Measurements from ENCODE around the gene RNF220. TPM values are rescaled to one million over a fixed set of nuclear protein-coding genes. Genes with fewer than 3 reads are reported as not detected.

RNF220 gene
- total RNA-seq, 6 donors from 2014 or later: 77.7 to 114 (median 91.1) TPM

DNA sequence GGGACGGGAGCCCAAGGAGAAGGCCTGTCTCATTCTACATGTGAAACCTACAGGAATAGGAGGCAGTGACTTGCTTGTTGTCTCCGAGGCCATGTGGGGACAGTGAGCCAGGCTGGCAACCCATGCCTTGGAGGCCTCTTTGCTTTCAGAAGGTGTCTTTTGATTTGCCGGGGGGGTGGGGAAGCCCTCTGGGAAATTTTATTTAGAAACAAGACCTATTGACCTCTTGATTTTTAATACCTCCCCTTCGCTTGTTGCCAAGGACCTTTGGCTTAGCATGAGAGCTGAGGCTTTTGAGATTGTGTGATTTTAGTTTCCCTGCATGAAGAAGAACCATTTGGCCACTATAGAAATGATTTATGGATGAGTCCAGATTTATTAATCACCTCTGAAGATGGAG, 273.6 kb downstream of the RNF220 start:
- DNase-seq (no peak), ATAC-seq (ENCODE audit: low FRiP score in 2 of 2) (no peak)

DNA sequence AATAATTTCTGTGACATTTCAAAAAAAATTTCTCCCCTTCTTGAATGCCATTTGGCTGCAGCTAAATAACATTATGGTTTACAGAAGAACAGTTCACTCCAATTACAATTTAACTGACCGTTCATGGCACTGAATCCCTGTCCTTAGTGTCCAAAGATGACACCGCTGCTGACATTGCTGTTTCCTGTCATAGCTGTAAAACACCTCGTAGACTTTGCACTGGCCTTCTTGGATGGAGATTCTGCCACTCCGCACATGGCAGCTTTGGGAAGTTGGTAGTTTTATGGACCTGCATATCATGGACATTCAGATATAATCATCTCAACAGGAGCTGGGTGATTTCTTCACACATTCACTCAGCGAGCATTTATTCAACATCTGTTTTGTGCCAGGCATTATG, 274.4 kb downstream of the RNF220 start:
- TF ChIP-seq POLR2AphosphoS5 (IDR thresholded peaks at IDR 0.05): no peak
- TF ChIP-seq, protein P1, sequence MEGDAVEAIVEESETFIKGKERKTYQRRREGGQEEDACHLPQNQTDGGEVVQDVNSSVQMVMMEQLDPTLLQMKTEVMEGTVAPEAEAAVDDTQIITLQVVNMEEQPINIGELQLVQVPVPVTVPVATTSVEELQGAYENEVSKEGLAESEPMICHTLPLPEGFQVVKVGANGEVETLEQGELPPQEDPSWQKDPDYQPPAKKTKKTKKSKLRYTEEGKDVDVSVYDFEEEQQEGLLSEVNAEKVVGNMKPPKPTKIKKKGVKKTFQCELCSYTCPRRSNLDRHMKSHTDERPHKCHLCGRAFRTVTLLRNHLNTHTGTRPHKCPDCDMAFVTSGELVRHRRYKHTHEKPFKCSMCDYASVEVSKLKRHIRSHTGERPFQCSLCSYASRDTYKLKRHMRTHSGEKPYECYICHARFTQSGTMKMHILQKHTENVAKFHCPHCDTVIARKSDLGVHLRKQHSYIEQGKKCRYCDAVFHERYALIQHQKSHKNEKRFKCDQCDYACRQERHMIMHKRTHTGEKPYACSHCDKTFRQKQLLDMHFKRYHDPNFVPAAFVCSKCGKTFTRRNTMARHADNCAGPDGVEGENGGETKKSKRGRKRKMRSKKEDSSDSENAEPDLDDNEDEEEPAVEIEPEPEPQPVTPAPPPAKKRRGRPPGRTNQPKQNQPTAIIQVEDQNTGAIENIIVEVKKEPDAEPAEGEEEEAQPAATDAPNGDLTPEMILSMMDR (IDR thresholded peaks at IDR 0.05): no peak
- TF ChIP-seq EP300 (IDR thresholded peaks at IDR 0.05): no peak
- no peak for TF ChIP-seq POLR2A (IDR thresholded peaks at IDR 0.05)
- no peak for DNase-seq
- no peak overlapping the region for H3K4me3 ChIP-seq
- H3K36me3 ChIP-seq: no peaks in the 10 kb centered on the region
- 85 to 94% methylated on average over 5 of the region's 5 CpGs for WGBS, 2 donors
- H3K9me3 ChIP-seq: no peaks in the 10 kb centered on the region
- no peak for ATAC-seq (ENCODE audit: low FRiP score in 2 of 2)
- peaks cover 21 to 40% (median 28%) of the 10 kb centered on the region in 4 donors for H3K4me1 ChIP-seq
- no peaks in the 10 kb centered on the region for H3K27me3 ChIP-seq
- no peak overlapping the region for H3K27ac ChIP-seq

More for the DNA sequence above, 273.6 kb downstream of the RNF220 start:
- TF ChIP-seq POLR2A (IDR thresholded peaks at IDR 0.05) (no peak), POLR2AphosphoS5 (IDR thresholded peaks at IDR 0.05) (no peak), EP300 (IDR thresholded peaks at IDR 0.05) (no peak)
- TF ChIP-seq, protein P1 (IDR thresholded peaks at IDR 0.05): no peak
- 82 to 87% methylated on average over 4 of the region's 4 CpGs for WGBS, 2 donors
- H3K9me3 ChIP-seq: no peaks in the 10 kb centered on the region
- H3K27ac ChIP-seq: no peak overlapping the region
- peaks cover 21 to 40% (median 29%) of the 10 kb centered on the region in 4 donors for H3K4me1 ChIP-seq
- H3K27me3 ChIP-seq: no peaks in the 10 kb centered on the region
- no peaks in the 10 kb centered on the region for H3K36me3 ChIP-seq
- H3K4me3 ChIP-seq: no peak overlapping the region

DNA sequence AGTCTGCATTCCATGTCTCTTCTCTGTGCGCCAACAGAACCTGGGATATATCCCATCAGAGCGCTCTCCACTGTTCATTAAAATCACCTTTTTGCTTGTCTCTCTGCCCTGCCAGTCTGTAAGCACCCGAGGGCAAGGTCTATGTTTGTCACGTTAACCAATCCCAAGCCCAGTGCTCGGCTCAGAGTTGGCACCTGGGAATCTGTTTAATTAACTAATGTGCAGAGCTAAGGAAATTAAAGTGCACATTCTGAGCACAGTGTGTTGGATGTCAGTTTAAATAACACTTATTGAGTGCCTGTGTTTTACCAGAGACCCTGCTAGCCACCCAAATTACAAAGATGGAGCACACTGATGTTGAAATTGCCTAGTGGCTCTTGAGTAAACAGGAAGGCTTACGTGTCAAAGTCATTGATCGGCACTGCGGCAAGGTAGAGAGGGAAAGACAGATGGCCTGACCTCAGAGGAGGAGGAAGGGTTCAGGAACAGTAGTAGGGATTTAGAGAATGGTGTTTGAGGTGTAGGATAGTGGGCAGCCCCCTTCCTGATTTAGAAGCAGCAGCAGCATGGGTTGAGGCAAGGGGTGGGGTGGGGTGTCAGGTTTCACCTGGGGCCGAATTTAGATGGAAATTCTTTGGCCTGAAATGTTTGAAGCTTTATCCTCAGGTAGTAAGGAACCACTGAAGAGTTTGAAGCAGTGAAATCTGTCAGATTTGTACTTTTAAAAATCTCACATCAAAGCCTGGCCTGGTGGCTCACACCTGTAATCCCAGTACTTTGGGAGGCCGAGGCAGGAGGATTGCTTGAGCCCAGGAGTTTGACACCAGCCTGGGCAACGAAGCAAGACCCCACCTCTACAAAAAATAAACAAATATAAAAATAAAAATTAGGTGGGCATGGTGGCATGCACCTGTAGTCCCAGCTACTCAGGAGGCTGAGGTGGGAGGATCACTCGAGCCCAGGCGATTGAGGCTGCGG, 277.1 kb downstream of the RNF220 start:
- TF ChIP-seq POLR2A (IDR thresholded peaks at IDR 0.05) (no peak), POLR2AphosphoS5 (IDR thresholded peaks at IDR 0.05) (no peak), EP300 (IDR thresholded peaks at IDR 0.05) (no peak)
- TF ChIP-seq, protein P1 (IDR thresholded peaks at IDR 0.05): no peak
- no peaks in the 10 kb centered on the region for H3K9me3 ChIP-seq

DNA sequence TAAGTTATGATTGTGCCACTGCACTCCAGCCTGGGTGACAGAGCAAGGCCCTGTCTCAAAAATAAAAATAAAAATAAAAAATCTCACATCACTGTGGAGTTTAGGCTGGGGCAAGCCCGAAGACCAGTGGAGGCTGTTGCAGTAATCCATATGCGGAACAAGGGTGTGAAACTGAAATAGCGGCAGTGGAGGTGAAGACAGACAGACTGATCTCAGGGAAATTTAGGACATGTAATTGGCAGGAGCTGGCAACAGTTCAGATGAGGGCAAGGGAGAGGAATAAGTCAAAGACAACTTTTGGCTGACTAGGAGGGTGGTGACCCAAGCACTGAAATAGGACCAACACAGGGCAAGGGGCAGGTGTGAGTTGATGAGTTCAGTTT, 277.8 kb downstream of the RNF220 start:
- Histone ChIP-seq H3K36me3 (no peaks in the 10 kb centered on the region), H3K27me3 (no peaks in the 10 kb centered on the region), H3K27ac (no peak overlapping the region), H3K4me1 (peaks cover 0 to 13% (median 1%) of the 10 kb centered on the region in 4 donors), H3K9me3 (no peaks in the 10 kb centered on the region), H3K4me3 (no peak overlapping the region)
- DNase-seq (no peak), ATAC-seq (ENCODE audit: low FRiP score in 2 of 2) (no peak)
- 87 to 97% methylated on average over 3 of the region's 3 CpGs for WGBS, 2 donors
- no peak for TF ChIP-seq EP300 (IDR thresholded peaks at IDR 0.05)
- TF ChIP-seq, protein P1 (IDR thresholded peaks at IDR 0.05): no peak

More for the DNA sequence above, 277.1 kb downstream of the RNF220 start:
- ATAC-seq (ENCODE audit: low FRiP score in 2 of 2) (no peak), DNase-seq (peak in 1 of 2 donors; percentile 31)
- H3K4me3 ChIP-seq: no peak overlapping the region
- no peaks in the 10 kb centered on the region for H3K36me3 ChIP-seq
- peak overlapping the region in 2 of 4 donors; percentile 1 to 13 for H3K27ac ChIP-seq
- peaks cover under 1 to 20% (median 6%) of the 10 kb centered on the region in 4 donors for H3K4me1 ChIP-seq
- 75 to 77% methylated on average over 14 of the region's 14 CpGs for WGBS, 2 donors
- no peaks in the 10 kb centered on the region for H3K27me3 ChIP-seq
